CD4-positive, alpha-beta T cell (primary cell): ENCODE results near the gene OR52E4. TPM values are rescaled to one million over a fixed set of nuclear protein-coding genes. Genes with fewer than 3 reads are reported as not detected.

Source experiments
- ATAC-seq: fragments of 200-7000 bp; cut with Tn5 transposase; one replicate; pipeline ENCODE4 v1.10.0; 2022; ENCODE audit warnings: mild to moderate bottlenecking; ENCODE audit not compliant: poor library complexity
- CTCF ChIA-PET: fragments of 350-600 bp; sonication (Branson Sonifier 250); formaldehyde crosslinking; loops from one replicate; lab custom pipeline; 2021; ENCODE audit warnings: antibody characterized with exemption, inconsistent platforms; lab: Charles Lee
- POLR2A ChIA-PET: fragments of 350-600 bp; sonication (Branson Sonifier 250); formaldehyde crosslinking; loops from one replicate; lab custom pipeline; 2021; ENCODE audit warnings: antibody characterized with exemption, inconsistent platforms; lab: Charles Lee
- DNase-seq, 14 experiments: peaks; one replicate each; pipeline ENCODE4 v3.0.0-alpha.2; 2013 to 2020; ENCODE audit warnings: mixed read lengths in 2 of 14
- H3K27ac ChIP-seq, 2 donors: one replicate each; pipeline versions ENCODE4 v1.5.1 to v1.7.0; 2013; ENCODE audit warnings: low read length in 2 of 2, low read depth in 1 of 2, mild to moderate bottlenecking in 1 of 2
- H3K27me3 ChIP-seq, 2 experiments: 1 replicate in 1 of 2; 2 replicates in 1 of 2; pipeline versions ENCODE4 v1.6.1 to v1.7.0; 2013; ENCODE audit warnings: low read length in 2 of 2, control low read depth in 1 of 2, mild to moderate bottlenecking in 1 of 2, moderate library complexity in 1 of 2; ENCODE audit not compliant: insufficient read depth in 2 of 2, control insufficient read depth in 1 of 2
- H3K36me3 ChIP-seq: one replicate; pipeline ENCODE4 v1.6.1; 2013; ENCODE audit warnings: low read length, control low read depth; ENCODE audit not compliant: insufficient read depth
- H3K4me1 ChIP-seq: one replicate; pipeline ENCODE4 v1.6.1; 2013; ENCODE audit warnings: low read length, control low read depth; ENCODE audit not compliant: insufficient read depth
- H3K4me3 ChIP-seq: one replicate; pipeline ENCODE4 v1.5.1; 2013; ENCODE audit warnings: mild to moderate bottlenecking, low read length, moderate library complexity
- H3K9me3 ChIP-seq, 2 experiments: 1 replicate in 1 of 2; 2 replicates in 1 of 2; pipeline versions ENCODE4 v1.6.1 to v1.7.0; 2013; ENCODE audit warnings: low read length in 2 of 2, mild to moderate bottlenecking in 2 of 2, control low read depth in 1 of 2, moderate library complexity in 1 of 2; ENCODE audit not compliant: control insufficient read depth in 1 of 2, insufficient read depth in 1 of 2
- H3K27ac Mint-ChIP-seq: one replicate; pipeline ENCODE4 v1.8.0; 2020; ENCODE audit warnings: mixed read lengths
- H3K27me3 Mint-ChIP-seq: one replicate; pipeline ENCODE4 v1.8.0; 2021; ENCODE audit warnings: mixed read lengths
- H3K36me3 Mint-ChIP-seq: one replicate; pipeline ENCODE4 v1.8.0; 2021; ENCODE audit warnings: low read depth, mixed read lengths
- H3K4me1 Mint-ChIP-seq: one replicate; pipeline ENCODE4 v1.8.0; 2021; ENCODE audit warnings: low read depth, mixed read lengths
- H3K4me3 Mint-ChIP-seq: one replicate; pipeline ENCODE4 v1.8.0; 2020; ENCODE audit warnings: mild to moderate bottlenecking, mixed read lengths
- H3K9me3 Mint-ChIP-seq: one replicate; pipeline ENCODE4 v1.8.0; 2020; ENCODE audit warnings: mixed read lengths
- intact Hi-C, 2 experiments: fragments of 100-400 bp; cut with DNase I in 1 of 2; cut with micrococcal nuclease in 1 of 2; formaldehyde crosslinking; loops; one replicate each; pipeline versions ENCODE4 v1.15.1 to v1.9.0; 2023 to 2025; cut with DNase I, micrococcal nuclease
- total RNA-seq, 174 experiments: library from RNA in 2 of 174; stranded (reverse) in 2 of 174; gene quantifications; one replicate each; pipeline ENCODE4 v1.2.3 and lab custom pipeline; 2021 to 2026
- TF ChIP-seq, protein P1 (sequence below): fragments of 200-600 bp; IDR thresholded peaks from one replicate; pipeline ENCODE4 v1.8.0; 2022; ENCODE audit warnings: antibody characterized with exemption, mild to moderate bottlenecking

The OR52E4 gene
- total RNA-seq, 2 experiments from 2014 or later = not detected

DNA sequence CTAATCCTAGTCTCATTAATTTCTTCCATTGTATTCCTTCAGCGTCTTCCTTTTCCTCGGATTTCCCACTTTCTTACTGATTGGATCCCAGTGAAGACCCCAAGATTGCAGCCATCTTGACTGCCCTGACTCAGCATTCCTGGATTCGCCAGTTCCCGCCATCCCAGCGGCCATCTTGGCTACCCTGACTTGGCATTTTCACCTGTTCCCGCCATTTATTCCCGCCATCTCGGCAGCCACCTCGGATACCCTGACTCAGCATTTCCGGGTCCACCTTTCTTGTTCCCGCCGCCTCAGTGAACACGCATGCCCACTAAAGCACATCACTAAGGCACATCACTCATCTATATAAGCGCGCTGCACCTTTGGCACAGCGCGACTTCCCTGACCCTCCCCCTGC lies 47.8 kb downstream of the OR52E4 start:
- no peaks in the 10 kb centered on the region for H3K36me3 ChIP-seq
- H3K27ac Mint-ChIP-seq = no peak overlapping the region
- peaks cover 0 to 49% of the 10 kb centered on the region in 2 experiments for H3K9me3 ChIP-seq
- no peaks in the 10 kb centered on the region for H3K4me1 Mint-ChIP-seq
- intact Hi-C loops = no loop called here
- no peaks in the 10 kb centered on the region for H3K36me3 Mint-ChIP-seq
- no peak overlapping the region for H3K4me3 Mint-ChIP-seq
- H3K27ac ChIP-seq = no peak overlapping the region
- H3K27me3 Mint-ChIP-seq = no peaks in the 10 kb centered on the region
- ChIA-PET POLR2A (no interaction called here), CTCF (no interaction called here)
- no peak overlapping the region for H3K4me3 ChIP-seq
- DNase-seq (no peak), ATAC-seq (no peak)
- no peaks in the 10 kb centered on the region for H3K27me3 ChIP-seq
- H3K4me1 ChIP-seq = no peaks in the 10 kb centered on the region
- H3K9me3 Mint-ChIP-seq = peaks cover 10% of the 10 kb centered on the region
- TF ChIP-seq, protein P1, sequence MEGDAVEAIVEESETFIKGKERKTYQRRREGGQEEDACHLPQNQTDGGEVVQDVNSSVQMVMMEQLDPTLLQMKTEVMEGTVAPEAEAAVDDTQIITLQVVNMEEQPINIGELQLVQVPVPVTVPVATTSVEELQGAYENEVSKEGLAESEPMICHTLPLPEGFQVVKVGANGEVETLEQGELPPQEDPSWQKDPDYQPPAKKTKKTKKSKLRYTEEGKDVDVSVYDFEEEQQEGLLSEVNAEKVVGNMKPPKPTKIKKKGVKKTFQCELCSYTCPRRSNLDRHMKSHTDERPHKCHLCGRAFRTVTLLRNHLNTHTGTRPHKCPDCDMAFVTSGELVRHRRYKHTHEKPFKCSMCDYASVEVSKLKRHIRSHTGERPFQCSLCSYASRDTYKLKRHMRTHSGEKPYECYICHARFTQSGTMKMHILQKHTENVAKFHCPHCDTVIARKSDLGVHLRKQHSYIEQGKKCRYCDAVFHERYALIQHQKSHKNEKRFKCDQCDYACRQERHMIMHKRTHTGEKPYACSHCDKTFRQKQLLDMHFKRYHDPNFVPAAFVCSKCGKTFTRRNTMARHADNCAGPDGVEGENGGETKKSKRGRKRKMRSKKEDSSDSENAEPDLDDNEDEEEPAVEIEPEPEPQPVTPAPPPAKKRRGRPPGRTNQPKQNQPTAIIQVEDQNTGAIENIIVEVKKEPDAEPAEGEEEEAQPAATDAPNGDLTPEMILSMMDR = no peak

- peaks cover 10% of the 10 kb centered on the region for H3K9me3 Mint-ChIP-seq
- ChIA-PET POLR2A (no interaction called here), CTCF (no interaction called here)
- intact Hi-C loops = no loop called here
- no peak overlapping the region for H3K4me3 Mint-ChIP-seq
- Histone ChIP-seq H3K27ac (no peak overlapping the region), H3K9me3 (peaks cover 0 to 44% of the 10 kb centered on the region in 2 experiments), H3K4me3 (no peak overlapping the region), H3K4me1 (no peaks in the 10 kb centered on the region), H3K27me3 (no peaks in the 10 kb centered on the region), H3K36me3 (no peaks in the 10 kb centered on the region)
- H3K27ac Mint-ChIP-seq = no peak overlapping the region
- ATAC-seq (no peak), DNase-seq (no peak)
- TF ChIP-seq, protein P1 = no peak
- no peaks in the 10 kb centered on the region for H3K27me3 Mint-ChIP-seq
- no peaks in the 10 kb centered on the region for H3K4me1 Mint-ChIP-seq
- H3K36me3 Mint-ChIP-seq = no peaks in the 10 kb centered on the region
Measured at GRCh38 chr11:5928811-5929210, 48.4 kb downstream of the OR52E4 start.

- intact Hi-C loops = no loop called here
- H3K9me3 ChIP-seq = peaks cover 0 to 43% of the 10 kb centered on the region in 2 experiments
- no peaks in the 10 kb centered on the region for H3K4me1 Mint-ChIP-seq
- TF ChIP-seq, protein P1 = no peak
- no peaks in the 10 kb centered on the region for H3K4me1 ChIP-seq
- no peaks in the 10 kb centered on the region for H3K27me3 ChIP-seq
- H3K4me3 ChIP-seq = no peak overlapping the region
- DNase-seq = no peak
- H3K27ac ChIP-seq = no peak overlapping the region
- peaks cover 10% of the 10 kb centered on the region for H3K9me3 Mint-ChIP-seq
- no peaks in the 10 kb centered on the region for H3K36me3 Mint-ChIP-seq
- no peaks in the 10 kb centered on the region for H3K36me3 ChIP-seq
- ChIA-PET POLR2A (no interaction called here), CTCF (no interaction called here)
- no peak overlapping the region for H3K4me3 Mint-ChIP-seq
- no peaks in the 10 kb centered on the region for H3K27me3 Mint-ChIP-seq
- no peak for ATAC-seq
- H3K27ac Mint-ChIP-seq = no peak overlapping the region
Measured at GRCh38 chr11:5929571-5930368, 49.3 kb downstream of the OR52E4 start.
